AG04449 (cell line): ENCODE results near the gene APC2.

Source experiments
- CTCF ChIA-PET: fragments of 350-600 bp; formaldehyde crosslinking; extraction: SDS; loops from one replicate; lab custom pipeline; 2021; ENCODE audit warnings: antibody characterized with exemption; lab: Yijun Ruan, JAX
- POLR2A ChIA-PET: fragments of 400-600, 350-600 bp; formaldehyde crosslinking; extraction: SDS; loops from one replicate; lab custom pipeline; 2020; ENCODE audit warnings: antibody characterized with exemption, inconsistent platforms; lab: Yijun Ruan, JAX
- DNase-seq: peaks from one replicate; pipeline ENCODE4 v3.0.0-alpha.2; 2010; ENCODE audit warnings: low read depth, low spot score
- H3K4me3 ChIP-seq: 2 replicates; pipeline ENCODE4 v1.5.1; 2011; ENCODE audit warnings: low read depth, mild to moderate bottlenecking, control low read depth, low read length
- CTCF ChIP-seq: IDR thresholded peaks from one replicate; pipeline ENCODE4 v1.5.1; 2011; ENCODE audit warnings: mild to moderate bottlenecking, moderate library complexity, low read length, control low read depth, inconsistent platforms; ENCODE audit not compliant: insufficient read depth; ENCODE audit errors: missing control alignments

Gene APC2

GRCh38 chr19:1428738-1429391 is 21.1 kb upstream of the APC2 start:
- ChIA-PET CTCF (interaction anchor here (1.0 kb wide), 1 partner anchor 9 kb away, joined by 4 read pairs; no protein-coding TSS in a partner anchor), POLR2A (no interaction called here)
- no peak for TF ChIP-seq CTCF
- H3K4me3 ChIP-seq, result no peak overlapping the region
- no peak for DNase-seq

- DNase-seq, result no peak
- ChIA-PET CTCF (interaction anchor here (1.0 to 1.4 kb wide), 2 partner anchors 9 to 186 kb away, joined by 3 to 4 read pairs; no protein-coding TSS in a partner anchor), POLR2A (no interaction called here)
- H3K4me3 ChIP-seq, result no peak overlapping the region
- TF ChIP-seq CTCF, result no peak
Measured at GRCh38 chr19:1429750-1430149, 20.2 kb upstream of the APC2 start.

- POLR2A ChIA-PET, result no interaction called here
- no peak overlapping the region for H3K4me3 ChIP-seq
- DNase-seq, result no peak
- CTCF ChIA-PET, result interaction anchor here (1.0 to 1.4 kb wide), 2 partner anchors 9 to 186 kb away, joined by 3 to 4 read pairs; no protein-coding TSS in a partner anchor
- TF ChIP-seq CTCF, result no peak
Measured at GRCh38 chr19:1430246-1430645, 19.7 kb upstream of the APC2 start.

- no peak for TF ChIP-seq CTCF
- DNase-seq, result no peak
- ChIA-PET POLR2A (no interaction called here), CTCF (interaction anchor here (1.0 to 1.7 kb wide), 2 partner anchors 13 to 16 kb away, joined by 3 to 7 read pairs; no protein-coding TSS in a partner anchor)
- no peak overlapping the region for H3K4me3 ChIP-seq
Measured at GRCh38 chr19:1431759-1432506, 18.0 kb upstream of the APC2 start.

- ChIA-PET CTCF (interaction anchor here (1.0 to 1.7 kb wide), 4 partner anchors 8 to 16 kb away, joined by 3 to 7 read pairs (median 4); no protein-coding TSS in a partner anchor), POLR2A (no interaction called here)
- DNase-seq, result no peak
- TF ChIP-seq CTCF, result no peak
- no peak overlapping the region for H3K4me3 ChIP-seq
Measured at GRCh38 chr19:1432507-1432887, 17.4 kb upstream of the APC2 start.
